ENCODE data around the gene ZNF576. TPM values are rescaled to one million over a fixed set of nuclear protein-coding genes. Genes with fewer than 3 reads are reported as not detected.

ZNF576 gene
- polyA plus RNA-seq, 4 donors, result 14.7 to 24.2 (median 17.2) TPM

GRCh38 chr19:43592800-43593350 lies 3.5 kb upstream of the ZNF576 start:
- Histone ChIP-seq H3K27ac (ENCODE audit: low read depth in 1 of 3, low read length in 2 of 3) (no peak overlapping the region), H3K9me3 (ENCODE audit: control insufficient read depth in 2 of 2, insufficient read depth in 1 of 2, low read depth in 1 of 2, low read length in 1 of 2) (no peaks in the 10 kb centered on the region), H3K36me3 (ENCODE audit: control insufficient read depth in 3 of 3, insufficient read depth in 2 of 3, low read depth in 1 of 3, low read length in 3 of 3) (peaks cover 0 to 54% (median 6%) of the 10 kb centered on the region in 3 donors), H3K27me3 (ENCODE audit: control insufficient read depth in 3 of 3, insufficient read depth in 3 of 3, low read length in 3 of 3) (no peaks in the 10 kb centered on the region), H3K4me1 (ENCODE audit: control insufficient read depth in 3 of 3, insufficient read depth in 2 of 3, low read depth in 1 of 3, low read length in 2 of 3) (peaks cover 2 to 17% (median 6%) of the 10 kb centered on the region in 3 donors), H3K4me3 (ENCODE audit: low read depth in 1 of 3, low read length in 3 of 3) (no peak overlapping the region)
- WGBS, 3 donors, result 94 to 98% (median 95%) methylated on average over 32 to 37 of the region's 37 CpGs
- no peak for DNase-seq
- no peak for FAIRE-seq

DNA sequence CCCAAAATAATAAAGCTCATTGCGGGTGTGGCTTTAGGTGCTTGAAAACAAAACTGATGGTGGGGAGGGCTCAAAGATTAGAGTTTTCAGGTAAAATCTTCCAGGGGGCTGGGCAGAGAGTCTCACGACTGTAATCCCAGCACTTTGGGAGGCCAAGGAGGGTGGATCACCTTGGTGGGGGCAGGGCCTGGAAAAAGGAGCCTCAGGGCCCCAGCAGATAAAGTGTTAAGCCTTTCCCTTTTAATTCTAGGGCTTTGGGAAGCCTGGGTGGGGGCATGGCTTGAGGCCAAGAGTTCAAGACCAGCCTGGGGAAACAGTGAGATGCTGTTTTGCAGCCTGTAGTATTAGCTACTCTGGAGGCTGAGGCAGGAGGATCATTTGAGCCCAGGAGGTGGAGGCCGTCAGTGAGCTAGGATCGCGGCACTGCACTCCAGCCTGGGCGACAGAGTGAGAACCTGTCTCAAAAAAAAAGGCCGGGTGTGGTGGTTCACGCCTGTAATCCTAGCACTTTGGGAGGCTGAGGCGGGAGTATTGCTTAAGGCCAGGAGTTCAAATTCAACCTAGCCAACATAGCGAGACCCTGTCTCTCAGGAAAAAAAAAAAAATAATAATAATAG lies 2.2 kb upstream of the ZNF576 start:
- Histone ChIP-seq H3K27ac (ENCODE audit: low read depth in 1 of 3, low read length in 2 of 3) (no peak overlapping the region), H3K36me3 (ENCODE audit: control insufficient read depth in 3 of 3, insufficient read depth in 2 of 3, low read depth in 1 of 3, low read length in 3 of 3) (peaks cover 0 to 59% (median 6%) of the 10 kb centered on the region in 3 donors), H3K27me3 (ENCODE audit: control insufficient read depth in 3 of 3, insufficient read depth in 3 of 3, low read length in 3 of 3) (no peaks in the 10 kb centered on the region), H3K4me3 (ENCODE audit: low read depth in 1 of 3, low read length in 3 of 3) (peak overlapping the region in 2 of 3 donors; percentile 68 to 78), H3K9me3 (ENCODE audit: control insufficient read depth in 2 of 2, insufficient read depth in 1 of 2, low read depth in 1 of 2, low read length in 1 of 2) (no peaks in the 10 kb centered on the region), H3K4me1 (ENCODE audit: control insufficient read depth in 3 of 3, insufficient read depth in 2 of 3, low read depth in 1 of 3, low read length in 2 of 3) (peaks cover 2 to 19% (median 6%) of the 10 kb centered on the region in 3 donors)
- 83 to 91% (median 88%) methylated on average over 10 of the region's 10 CpGs for WGBS, 3 donors
- DNase-seq (no peak), FAIRE-seq (no peak)

DNA sequence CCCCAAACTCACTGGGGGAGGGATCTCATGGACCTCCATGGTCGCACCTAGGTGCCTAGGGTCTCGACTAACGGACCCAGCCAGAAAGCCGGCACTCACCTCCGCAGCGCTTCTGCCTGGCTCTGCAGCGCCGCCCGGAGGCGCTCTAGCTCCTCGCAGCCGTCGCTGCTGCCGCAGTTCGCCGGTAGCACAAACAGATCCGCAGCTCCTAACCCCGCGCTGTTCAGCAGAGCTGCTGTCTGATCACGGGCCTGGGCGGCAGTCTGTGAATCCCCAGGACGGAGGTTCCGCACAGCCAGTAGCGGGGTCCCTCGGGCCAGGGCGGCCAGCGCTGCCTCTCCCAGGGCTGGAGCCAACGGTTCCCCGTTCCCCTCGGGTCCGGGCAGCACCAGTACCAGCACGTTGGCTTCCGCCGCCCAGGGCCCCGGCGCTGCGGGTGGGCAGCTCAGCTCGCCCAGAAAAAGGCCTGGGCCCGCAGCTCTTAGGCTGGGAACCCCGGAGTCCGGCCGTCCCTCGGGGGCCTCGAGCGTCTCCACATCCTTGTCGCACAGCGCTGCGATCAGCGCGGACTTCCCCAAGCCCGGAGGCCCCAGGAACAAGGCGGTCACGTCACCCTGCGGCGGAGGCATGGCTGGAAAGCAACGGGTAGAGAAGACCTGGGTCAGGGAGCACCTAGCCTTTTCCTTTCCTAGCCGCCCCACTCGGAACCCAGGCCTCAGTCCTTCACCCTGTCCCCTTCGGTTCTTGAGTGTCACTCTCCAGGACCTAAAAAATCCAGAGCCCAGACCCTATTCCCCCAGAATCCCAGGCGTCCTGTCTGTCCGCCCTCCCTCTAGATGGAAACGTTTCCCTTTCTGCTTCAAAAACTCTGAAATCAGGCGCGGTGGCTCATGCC lies 1.4 kb upstream of the ZNF576 start:
- Histone ChIP-seq H3K27me3 (ENCODE audit: control insufficient read depth in 3 of 3, insufficient read depth in 3 of 3, low read length in 3 of 3) (no peaks in the 10 kb centered on the region), H3K4me1 (ENCODE audit: control insufficient read depth in 3 of 3, insufficient read depth in 2 of 3, low read depth in 1 of 3, low read length in 2 of 3) (peaks cover 2 to 19% (median 6%) of the 10 kb centered on the region in 3 donors), H3K27ac (ENCODE audit: low read depth in 1 of 3, low read length in 2 of 3) (peak overlapping the region; percentile 66 to 99 (median 92)), H3K4me3 (ENCODE audit: low read depth in 1 of 3, low read length in 3 of 3) (peak overlapping the region; percentile 65 to 78 (median 68)), H3K36me3 (ENCODE audit: control insufficient read depth in 3 of 3, insufficient read depth in 2 of 3, low read depth in 1 of 3, low read length in 3 of 3) (peaks cover 0 to 58% (median 7%) of the 10 kb centered on the region in 3 donors), H3K9me3 (ENCODE audit: control insufficient read depth in 2 of 2, insufficient read depth in 1 of 2, low read depth in 1 of 2, low read length in 1 of 2) (no peaks in the 10 kb centered on the region)
- DNase-seq (peak; percentile 61 to 84), FAIRE-seq (no peak)
- 1 to 2% (median 1%) methylated on average over 58 to 64 of the region's 64 CpGs for WGBS, 3 donors

- Histone ChIP-seq H3K4me3 (ENCODE audit: low read depth in 1 of 3, low read length in 3 of 3) (peak overlapping the region; percentile 65 to 78 (median 68)), H3K9me3 (ENCODE audit: control insufficient read depth in 2 of 2, insufficient read depth in 1 of 2, low read depth in 1 of 2, low read length in 1 of 2) (no peaks in the 10 kb centered on the region), H3K27ac (ENCODE audit: low read depth in 1 of 3, low read length in 2 of 3) (peak overlapping the region; percentile 66 to 99 (median 92)), H3K27me3 (ENCODE audit: control insufficient read depth in 3 of 3, insufficient read depth in 3 of 3, low read length in 3 of 3) (no peaks in the 10 kb centered on the region), H3K4me1 (ENCODE audit: control insufficient read depth in 3 of 3, insufficient read depth in 2 of 3, low read depth in 1 of 3, low read length in 2 of 3) (peaks cover 2 to 19% (median 6%) of the 10 kb centered on the region in 3 donors), H3K36me3 (ENCODE audit: control insufficient read depth in 3 of 3, insufficient read depth in 2 of 3, low read depth in 1 of 3, low read length in 3 of 3) (peaks cover 4 to 55% (median 10%) of the 10 kb centered on the region in 3 donors)
- 0 to 1% (median 0%) methylated on average over 18 of the region's 18 CpGs for WGBS, 3 donors
- FAIRE-seq (no peak), DNase-seq (no peak)
Observed at GRCh38 chr19:43595605-43595998, 793 bp upstream of the ZNF576 start.

DNA sequence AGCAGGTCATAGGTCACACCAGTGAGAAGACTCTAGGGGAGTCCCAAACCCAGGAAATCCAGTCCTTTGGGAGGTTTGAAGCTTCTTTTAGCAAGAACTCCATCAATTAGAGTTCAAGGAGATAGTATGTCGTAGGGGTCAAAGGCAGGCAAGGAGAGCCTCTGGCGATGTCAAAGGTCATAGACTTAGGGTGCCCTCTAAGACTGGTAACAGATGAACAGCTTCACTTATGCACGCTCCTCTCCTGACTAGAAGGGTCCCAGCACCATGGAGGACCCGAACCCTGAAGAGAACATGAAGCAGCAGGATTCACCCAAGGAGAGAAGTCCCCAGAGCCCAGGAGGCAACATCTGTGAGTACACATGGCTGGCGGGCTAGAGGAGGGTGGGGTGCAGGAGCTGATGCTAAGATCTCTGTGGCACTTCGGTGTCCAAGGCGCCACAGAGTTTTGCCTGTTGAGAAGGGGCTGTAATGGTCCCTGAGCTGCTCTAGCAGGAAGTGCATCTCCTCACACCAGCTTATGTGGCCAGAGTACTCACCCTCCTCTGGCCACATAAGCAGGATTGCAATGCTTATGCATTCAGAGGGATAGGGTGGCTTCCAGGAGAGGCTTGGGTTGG lies 557 bp downstream of the ZNF576 start:
- FAIRE-seq (no peak), DNase-seq (peak in 1 of 2 donors; percentile 27)
- Histone ChIP-seq H3K36me3 (ENCODE audit: control insufficient read depth in 3 of 3, insufficient read depth in 2 of 3, low read depth in 1 of 3, low read length in 3 of 3) (peaks cover 4 to 44% (median 10%) of the 10 kb centered on the region in 3 donors), H3K27ac (ENCODE audit: low read depth in 1 of 3, low read length in 2 of 3) (peak overlapping the region; percentile 88 to 99 (median 92)), H3K9me3 (ENCODE audit: control insufficient read depth in 2 of 2, insufficient read depth in 1 of 2, low read depth in 1 of 2, low read length in 1 of 2) (no peaks in the 10 kb centered on the region), H3K4me3 (ENCODE audit: low read depth in 1 of 3, low read length in 3 of 3) (peak overlapping the region; percentile 60 to 69 (median 60)), H3K27me3 (ENCODE audit: control insufficient read depth in 3 of 3, insufficient read depth in 3 of 3, low read length in 3 of 3) (no peaks in the 10 kb centered on the region), H3K4me1 (ENCODE audit: control insufficient read depth in 3 of 3, insufficient read depth in 2 of 3, low read depth in 1 of 3, low read length in 2 of 3) (peaks cover 2 to 19% (median 6%) of the 10 kb centered on the region in 3 donors)
- 6 to 17% (median 16%) methylated on average over 7 of the region's 7 CpGs for WGBS, 3 donors

GRCh38 chr19:43597876-43598275 lies 1.5 kb downstream of the ZNF576 start:
- H3K4me3 ChIP-seq (ENCODE audit: low read depth in 1 of 3, low read length in 3 of 3), result no peak overlapping the region
- whole genome bisulfite sequencing, 3 donors, result 28 to 50% (median 43%) methylated on average over 5 of the region's 5 CpGs
- H3K36me3 ChIP-seq (ENCODE audit: control insufficient read depth in 3 of 3, insufficient read depth in 2 of 3, low read depth in 1 of 3, low read length in 3 of 3), result peaks cover 4 to 40% (median 5%) of the 10 kb centered on the region in 3 donors

GRCh38 chr19:43598445-43599240 lies 2.2 kb downstream of the ZNF576 start:
- no peak overlapping the region for H3K27ac ChIP-seq (ENCODE audit: low read depth in 1 of 3, low read length in 2 of 3)
- FAIRE-seq (no peak), DNase-seq (no peak)
- H3K27me3 ChIP-seq (ENCODE audit: control insufficient read depth in 3 of 3, insufficient read depth in 3 of 3, low read length in 3 of 3), result no peaks in the 10 kb centered on the region
- no peaks in the 10 kb centered on the region for H3K9me3 ChIP-seq (ENCODE audit: control insufficient read depth in 2 of 2, insufficient read depth in 1 of 2, low read depth in 1 of 2, low read length in 1 of 2)
- 83 to 89% (median 85%) methylated on average over 17 to 19 of the region's 19 CpGs for WGBS, 3 donors
- no peak overlapping the region for H3K4me3 ChIP-seq (ENCODE audit: low read depth in 1 of 3, low read length in 3 of 3)
- peaks cover 4 to 33% (median 5%) of the 10 kb centered on the region in 3 donors for H3K36me3 ChIP-seq (ENCODE audit: control insufficient read depth in 3 of 3, insufficient read depth in 2 of 3, low read depth in 1 of 3, low read length in 3 of 3)
- peaks cover 2 to 17% (median 6%) of the 10 kb centered on the region in 3 donors for H3K4me1 ChIP-seq (ENCODE audit: control insufficient read depth in 3 of 3, insufficient read depth in 2 of 3, low read depth in 1 of 3, low read length in 2 of 3)

More at GRCh38 chr19:43597876-43598275, 1.5 kb downstream of the ZNF576 start:
- no peak for DNase-seq
- H3K4me1 ChIP-seq (ENCODE audit: control insufficient read depth in 3 of 3, insufficient read depth in 2 of 3, low read depth in 1 of 3, low read length in 2 of 3), result peaks cover 2 to 19% (median 6%) of the 10 kb centered on the region in 3 donors
- no peak overlapping the region for H3K27ac ChIP-seq (ENCODE audit: low read depth in 1 of 3, low read length in 2 of 3)
- H3K9me3 ChIP-seq (ENCODE audit: control insufficient read depth in 2 of 2, insufficient read depth in 1 of 2, low read depth in 1 of 2, low read length in 1 of 2), result no peaks in the 10 kb centered on the region
- FAIRE-seq, result no peak
- H3K27me3 ChIP-seq (ENCODE audit: control insufficient read depth in 3 of 3, insufficient read depth in 3 of 3, low read length in 3 of 3), result no peaks in the 10 kb centered on the region

Data from small intestine (tissue), 7 donors.